HUES48 (cell line): Measurements from ENCODE around the gene AP3S1.
"Not testable (repeated sequence)": the region's sequence is repeated elsewhere in the genome, so short reads cannot be mapped to it uniquely, and the experiment has no call there.

Experiments used
- H3K27ac ChIP-seq: one replicate; pipeline ENCODE4 v1.7.0; 2013; ENCODE audit warnings: low read depth, low read length, inconsistent platforms
- H3K27me3 ChIP-seq: 2 replicates; pipeline ENCODE4 v1.6.1; 2013; ENCODE audit warnings: mild to moderate bottlenecking, low read length; ENCODE audit not compliant: control insufficient read depth, insufficient read depth
- H3K36me3 ChIP-seq: 2 replicates; pipeline ENCODE4 v1.6.1; 2013; ENCODE audit warnings: low read length; ENCODE audit not compliant: control insufficient read depth, insufficient read depth
- H3K4me1 ChIP-seq: 2 replicates; pipeline ENCODE4 v1.6.1; 2013; ENCODE audit warnings: mild to moderate bottlenecking, low read length; ENCODE audit not compliant: control insufficient read depth, insufficient read depth
- H3K4me3 ChIP-seq: 2 replicates; pipeline ENCODE4 v1.5.1; 2013; ENCODE audit warnings: mild to moderate bottlenecking, low read depth, low read length
- H3K9ac ChIP-seq: 2 replicates; pipeline ENCODE4 v1.6.1; 2013; ENCODE audit warnings: mild to moderate bottlenecking, low read depth, low read length, moderate library complexity
- H3K9me3 ChIP-seq: 2 replicates; pipeline ENCODE4 v1.6.1; 2013; ENCODE audit warnings: low read length; ENCODE audit not compliant: control insufficient read depth, insufficient read depth

Gene AP3S1

DNA sequence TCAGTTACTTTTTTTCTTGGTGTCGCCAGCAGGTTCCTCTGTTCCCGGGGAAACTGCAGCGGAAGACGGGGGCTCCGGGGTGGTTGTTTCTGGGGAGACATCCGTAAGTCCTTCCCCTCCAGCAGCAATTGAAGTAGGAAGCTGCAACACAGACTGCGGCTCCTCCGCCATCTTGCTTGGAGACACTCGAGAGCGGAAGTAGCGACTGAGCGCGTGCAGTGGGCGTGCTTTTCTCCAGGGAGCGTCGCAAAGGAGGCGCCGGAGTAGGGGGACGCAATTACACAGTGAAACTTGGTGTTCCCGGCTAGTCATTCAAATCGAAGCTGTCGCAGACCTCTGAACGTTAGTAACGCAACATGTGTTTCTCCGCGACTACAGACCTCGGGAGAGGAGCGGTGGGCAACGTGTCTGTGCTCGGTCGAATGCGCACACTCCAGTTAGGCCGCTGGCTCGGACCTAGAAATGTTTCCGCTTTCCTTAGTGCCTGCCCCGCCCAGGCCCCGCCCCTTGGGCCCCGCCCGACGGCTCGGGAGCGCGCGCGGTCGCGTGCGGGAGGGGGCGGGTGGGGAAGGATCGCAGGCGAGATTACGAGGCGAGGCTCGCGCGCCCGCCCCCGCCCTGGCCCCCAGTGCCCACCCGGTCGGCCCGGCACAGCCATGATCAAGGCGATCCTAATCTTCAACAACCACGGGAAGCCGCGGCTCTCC, at the start of gene AP3S1, which contains the start of gene ATG12:
TSS of gene AP3S1 (plus strand) at position 554 of the 707 bp plus-strand sequence. CDS start at position 657, 103 bp downstream.
TSS of gene ATG12 (minus strand) at position 184 of the 707 bp plus-strand sequence. CDS start at position 171, 13 bp downstream.
- Histone ChIP-seq H3K27me3 (peaks cover 11% of the 10 kb centered on the region), H3K4me1 (peaks cover 4% of the 10 kb centered on the region; the same call in 1 of the 2 replicates), H3K4me3 (peak within 1 kb of the TSS; percentile 92), H3K9ac (peak within 1 kb of the TSS; percentile 91), H3K36me3 (peaks cover 21% of the 10 kb centered on the region), H3K9me3 (no peaks in the 10 kb centered on the region), H3K27ac (peak within 1 kb of the TSS; percentile 89)

DNA sequence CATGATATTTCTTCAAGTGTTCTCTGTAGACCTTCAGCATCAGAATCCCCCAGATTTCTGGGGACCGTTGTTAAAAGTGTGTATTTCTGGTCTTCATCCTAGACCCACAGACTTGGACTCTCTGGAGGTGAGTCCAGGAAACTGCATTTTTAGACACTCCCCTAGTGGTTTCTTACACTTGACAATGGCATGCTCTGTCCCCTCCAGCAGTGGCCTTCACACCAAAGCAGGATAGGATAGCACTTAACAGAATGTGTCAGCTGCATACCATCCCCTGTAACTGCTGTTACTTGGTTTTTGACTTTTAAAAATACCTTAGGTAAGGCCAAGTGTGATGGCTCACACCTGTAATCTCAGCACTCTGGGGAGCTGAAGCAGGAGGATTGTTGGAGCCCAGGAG, 46.0 kb upstream of the AP3S1 start:
- H3K9me3 ChIP-seq, result no peaks in the 10 kb centered on the region
- H3K9ac ChIP-seq, result no peak overlapping the region
- no peaks in the 10 kb centered on the region for H3K4me1 ChIP-seq
- H3K36me3 ChIP-seq, result no peaks in the 10 kb centered on the region
- H3K27me3 ChIP-seq, result no peaks in the 10 kb centered on the region
- H3K27ac ChIP-seq, result no peak overlapping the region
- no peak overlapping the region for H3K4me3 ChIP-seq

DNA sequence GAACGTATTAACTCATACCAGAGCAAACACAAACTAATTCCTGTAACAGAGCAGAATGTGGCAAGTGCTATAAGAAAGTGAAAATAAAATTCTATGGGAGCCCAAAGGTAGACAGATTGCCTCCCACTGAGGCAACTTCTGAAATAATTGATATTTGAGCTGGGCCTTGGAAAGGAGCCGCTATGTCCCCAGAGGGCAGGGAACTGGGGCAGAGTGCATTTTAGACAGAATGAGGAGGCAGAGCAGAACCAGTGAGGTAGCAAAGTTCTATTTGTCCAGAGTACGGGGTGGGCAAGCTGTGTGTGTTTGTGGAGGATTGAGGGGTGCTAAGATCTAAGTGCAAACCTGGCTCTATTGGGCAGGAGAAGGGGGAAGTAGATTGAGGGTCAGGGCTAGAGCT, 45.1 kb upstream of the AP3S1 start:
- no peaks in the 10 kb centered on the region for H3K27me3 ChIP-seq
- H3K9me3 ChIP-seq, result no peaks in the 10 kb centered on the region
- H3K9ac ChIP-seq, result no peak overlapping the region
- no peak overlapping the region for H3K4me3 ChIP-seq
- H3K4me1 ChIP-seq, result no peaks in the 10 kb centered on the region
- H3K27ac ChIP-seq, result no peak overlapping the region
- no peaks in the 10 kb centered on the region for H3K36me3 ChIP-seq

DNA sequence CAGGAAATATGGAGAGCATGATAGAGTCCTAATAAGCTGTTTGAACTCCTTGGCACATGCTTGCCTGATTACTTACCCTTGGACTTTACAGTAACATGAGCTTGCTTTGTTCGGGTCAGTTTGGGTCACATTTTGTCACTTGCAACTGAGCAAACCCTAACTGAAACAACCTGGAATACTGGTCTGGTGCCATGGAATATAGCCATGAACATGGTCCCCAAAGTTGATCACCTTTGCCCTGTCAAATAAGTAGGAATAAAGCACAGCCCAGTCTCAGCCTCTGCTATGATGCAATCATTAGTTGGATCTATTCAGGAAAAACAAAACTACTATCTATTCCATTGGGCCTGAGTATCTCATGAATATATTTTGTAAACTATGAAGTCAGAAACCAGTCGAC, 43.5 kb upstream of the AP3S1 start:
- Histone ChIP-seq H3K36me3 (no peaks in the 10 kb centered on the region), H3K9me3 (no peaks in the 10 kb centered on the region), H3K9ac (no peak overlapping the region), H3K27me3 (no peaks in the 10 kb centered on the region), H3K27ac (no peak overlapping the region), H3K4me1 (no peaks in the 10 kb centered on the region), H3K4me3 (no peak overlapping the region)

DNA sequence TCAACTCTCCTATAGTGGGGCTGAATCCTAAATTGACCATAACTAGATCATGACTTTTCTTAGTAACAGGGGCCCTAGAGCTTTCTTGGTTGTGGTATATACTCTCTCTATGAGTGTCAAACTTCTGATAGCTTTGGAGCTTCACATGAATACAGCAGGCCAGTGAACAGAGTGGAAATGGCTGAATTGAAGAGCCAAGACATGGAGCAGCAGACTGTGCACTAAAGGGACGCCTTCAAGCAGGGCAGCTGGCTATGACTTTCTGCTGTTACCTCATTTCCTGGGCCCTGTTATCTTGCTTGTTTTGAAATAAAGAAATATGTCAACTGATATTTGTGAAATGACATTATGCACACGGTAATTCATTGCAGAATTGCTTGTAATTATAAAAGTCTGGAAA, 41.6 kb upstream of the AP3S1 start:
- Histone ChIP-seq H3K27me3 (no peaks in the 10 kb centered on the region), H3K4me3 (no peak overlapping the region), H3K9ac (no peak overlapping the region), H3K27ac (no peak overlapping the region), H3K36me3 (peaks cover 6% of the 10 kb centered on the region), H3K9me3 (no peaks in the 10 kb centered on the region), H3K4me1 (no peaks in the 10 kb centered on the region)

DNA sequence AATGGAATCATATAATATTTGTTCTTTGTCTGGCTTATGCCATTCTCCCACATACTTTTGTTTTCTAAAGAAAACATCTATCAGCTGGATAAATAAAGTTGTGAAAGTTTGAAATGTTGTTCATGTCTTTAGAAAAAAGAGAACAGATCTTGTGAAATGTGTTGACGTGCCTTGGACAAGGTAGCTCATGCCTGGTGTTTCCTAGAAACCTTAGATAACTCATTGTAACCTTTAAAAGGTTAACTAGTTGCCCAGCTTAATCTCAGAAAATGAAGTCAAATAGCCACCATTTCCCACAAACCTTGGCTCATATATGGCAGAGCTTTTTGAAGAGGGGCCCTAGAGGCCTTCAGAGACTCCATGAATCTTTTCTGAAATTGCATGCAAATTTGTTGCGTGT, 40.6 kb upstream of the AP3S1 start:
- Histone ChIP-seq H3K27me3 (no peaks in the 10 kb centered on the region), H3K27ac (no peak overlapping the region), H3K36me3 (peaks cover 16% of the 10 kb centered on the region), H3K4me3 (no peak overlapping the region), H3K4me1 (peaks cover 1% of the 10 kb centered on the region; the same call in 1 of the 2 replicates), H3K9me3 (no peaks in the 10 kb centered on the region), H3K9ac (no peak overlapping the region)

DNA sequence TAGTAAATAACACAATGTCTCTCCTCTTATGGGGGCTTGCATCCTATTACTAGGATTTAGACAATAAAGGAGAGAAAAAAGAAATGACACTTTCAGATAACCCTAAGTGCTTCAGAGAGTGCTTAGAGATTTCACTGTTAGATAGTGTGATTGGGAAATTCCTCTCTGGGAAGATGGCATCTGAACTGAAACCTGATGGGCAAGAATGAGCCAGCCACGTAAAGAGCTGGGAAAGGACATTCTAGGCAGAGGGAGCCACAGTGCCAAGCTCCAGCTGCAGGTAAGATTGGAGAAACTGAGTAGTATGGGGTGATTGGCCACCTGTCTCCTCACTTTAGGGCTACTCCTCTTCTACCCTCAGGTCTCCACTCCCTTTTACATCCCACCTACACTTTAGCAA, 39.8 kb upstream of the AP3S1 start:
- peaks cover 19% of the 10 kb centered on the region for H3K36me3 ChIP-seq
- no peaks in the 10 kb centered on the region for H3K9me3 ChIP-seq
- H3K27me3 ChIP-seq, result no peaks in the 10 kb centered on the region
- no peak overlapping the region for H3K27ac ChIP-seq
- no peak overlapping the region for H3K4me3 ChIP-seq
- H3K4me1 ChIP-seq, result peaks cover 10% of the 10 kb centered on the region; the same call in 1 of the 2 replicates
- H3K9ac ChIP-seq, result no peak overlapping the region

DNA sequence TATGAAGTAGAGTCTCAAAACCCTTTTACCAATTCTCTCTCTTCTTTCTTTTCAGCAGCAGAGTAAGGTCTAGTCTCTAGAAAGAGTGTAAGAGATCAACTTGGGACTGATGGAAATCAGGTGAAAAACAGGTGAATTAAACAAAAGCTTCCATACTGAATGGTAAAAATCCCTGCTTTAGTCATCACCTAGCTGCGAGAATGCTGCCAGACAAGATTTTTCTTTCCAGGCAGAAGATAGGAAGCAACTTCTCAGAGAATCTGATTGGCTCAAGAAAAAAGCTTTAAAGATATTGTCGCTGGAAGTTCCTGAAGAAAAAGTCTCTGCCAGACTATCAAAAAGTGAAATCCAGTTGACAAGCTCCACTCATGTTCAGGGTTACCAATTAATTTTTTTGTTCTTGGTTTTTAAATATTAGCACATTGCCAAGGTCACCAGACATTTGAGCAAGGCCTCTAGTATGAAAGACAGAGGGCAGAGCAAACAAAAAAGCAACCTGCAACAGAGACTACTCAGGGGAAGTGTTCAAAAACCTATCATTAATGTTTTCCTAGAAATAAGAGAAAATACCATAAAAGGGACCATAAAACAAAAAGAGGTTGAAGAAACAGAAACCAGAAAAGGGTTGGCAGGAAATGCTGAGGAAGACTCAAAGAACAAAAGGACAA, 34.6 kb upstream of the AP3S1 start:
- Histone ChIP-seq H3K4me1 (peaks cover 17% of the 10 kb centered on the region), H3K9me3 (no peaks in the 10 kb centered on the region), H3K4me3 (no peak overlapping the region), H3K27me3 (no peaks in the 10 kb centered on the region), H3K27ac (no peak overlapping the region), H3K36me3 (peaks cover 32% of the 10 kb centered on the region), H3K9ac (no peak overlapping the region)

DNA sequence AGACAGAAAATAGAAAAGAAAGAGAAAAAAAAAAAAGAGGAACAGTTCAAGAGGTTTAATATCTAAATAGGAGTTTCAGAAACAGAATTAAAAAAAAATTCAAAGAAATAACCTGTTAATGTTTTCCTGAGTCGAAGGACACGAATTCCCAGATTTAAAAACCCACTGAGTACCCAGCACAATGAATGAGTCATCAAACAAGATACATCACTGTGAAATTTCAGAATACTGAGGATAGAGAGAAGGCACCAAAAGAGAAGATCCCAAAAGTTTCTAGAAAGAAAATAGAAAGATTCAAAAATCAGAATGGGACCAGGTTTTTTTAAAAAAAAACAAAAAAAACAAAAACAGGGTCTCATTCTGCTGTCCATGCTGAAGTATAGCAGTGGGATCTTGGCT, 34.1 kb upstream of the AP3S1 start:
- H3K36me3 ChIP-seq, result peaks cover 34% of the 10 kb centered on the region
- H3K4me1 ChIP-seq, result peaks cover 17% of the 10 kb centered on the region
- no peaks in the 10 kb centered on the region for H3K27me3 ChIP-seq
- no peak overlapping the region for H3K27ac ChIP-seq
- H3K9ac ChIP-seq, result no peak overlapping the region
- H3K9me3 ChIP-seq, result no peaks in the 10 kb centered on the region
- no peak overlapping the region for H3K4me3 ChIP-seq

DNA sequence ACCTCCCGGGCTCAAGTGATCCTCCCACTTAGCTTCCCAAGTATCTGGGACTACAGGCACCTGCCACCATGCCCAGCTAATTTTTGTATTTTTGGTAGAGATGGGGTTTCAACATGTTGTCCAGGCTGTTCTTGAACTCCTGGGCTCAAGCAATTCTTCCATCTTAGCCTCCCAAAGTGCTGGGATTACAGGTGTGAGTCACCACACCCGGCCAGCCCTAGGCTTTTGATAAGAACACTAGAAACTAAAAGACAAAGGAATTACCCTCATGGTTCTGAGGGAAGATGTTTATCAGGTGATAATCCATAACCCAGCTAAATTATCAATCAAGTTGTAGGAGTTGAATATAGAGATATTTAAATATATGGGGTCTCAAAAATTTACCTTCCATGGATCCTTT, 33.7 kb upstream of the AP3S1 start:
- H3K9ac ChIP-seq, H3K9me3 ChIP-seq, H3K4me3 ChIP-seq, H3K27ac ChIP-seq, H3K27me3 ChIP-seq: not testable (repeated sequence)
- H3K4me1 ChIP-seq, result peaks cover 17% of the 10 kb centered on the region
- peaks cover 34% of the 10 kb centered on the region for H3K36me3 ChIP-seq

DNA sequence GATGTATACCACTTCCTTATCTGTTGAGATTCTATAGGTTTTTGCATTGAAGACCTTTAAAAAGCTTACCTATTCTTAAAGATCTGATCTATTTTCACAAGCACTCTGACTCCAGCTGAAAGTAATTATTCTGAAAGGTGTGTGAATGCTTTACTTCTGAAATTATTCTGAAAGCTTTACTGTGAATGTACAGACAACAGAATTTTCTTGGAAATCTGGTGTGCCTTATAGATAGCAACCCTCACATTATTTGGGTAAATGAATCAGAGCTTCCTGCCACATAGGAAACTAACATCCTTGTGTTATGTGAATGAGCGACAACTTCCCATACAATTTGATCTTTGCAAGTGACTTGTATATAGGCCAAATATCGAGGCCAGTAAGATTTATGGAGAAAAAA, 31.8 kb upstream of the AP3S1 start:
- no peak overlapping the region for H3K27ac ChIP-seq
- no peaks in the 10 kb centered on the region for H3K9me3 ChIP-seq
- H3K4me3 ChIP-seq, result no peak overlapping the region
- peaks cover 14% of the 10 kb centered on the region for H3K27me3 ChIP-seq
- no peak overlapping the region for H3K9ac ChIP-seq
- H3K4me1 ChIP-seq, result peaks cover 26% of the 10 kb centered on the region
- peaks cover 30% of the 10 kb centered on the region for H3K36me3 ChIP-seq
